NCI-H146 treated with DMSO at 0.1 percent for 48 hours (cell line): ENCODE results near the gene BMP7.

ENCODE experiments used
- DNase-seq: peaks from one replicate; lab custom pipeline; 2025; ENCODE audit not compliant: unreplicated experiment; lab: John Stamatoyannopoulos, UW

BMP7 gene

DNA sequence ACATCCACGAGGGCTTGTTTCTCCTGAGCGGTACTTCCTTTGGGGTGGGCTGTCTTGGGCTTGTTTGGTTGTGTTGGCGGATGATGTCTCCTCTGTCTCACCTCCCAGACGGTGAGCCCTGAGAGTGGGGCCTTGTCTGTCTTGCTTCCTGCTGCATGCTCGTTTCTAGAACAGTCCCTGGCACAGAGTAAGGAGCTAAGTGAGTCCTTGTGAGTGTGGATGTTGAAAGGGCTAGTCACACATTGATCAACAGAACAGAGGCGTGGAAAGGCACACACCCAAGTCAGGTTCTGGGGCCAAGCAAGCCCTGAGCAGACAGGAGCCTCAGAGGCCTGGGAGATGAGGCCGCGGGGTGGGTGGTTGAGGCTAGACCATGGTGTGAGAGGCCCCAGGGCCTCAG, 111.0 kb downstream of the BMP7 start:
- no peak for DNase-seq

GRCh38 chr20:57153238-57153905, 113.1 kb downstream of the BMP7 start:
- no peak for DNase-seq

- DNase-seq: no peak
These were observed 113.9 kb downstream of the BMP7 start for GRCh38 chr20:57152557-57152956.

DNA sequence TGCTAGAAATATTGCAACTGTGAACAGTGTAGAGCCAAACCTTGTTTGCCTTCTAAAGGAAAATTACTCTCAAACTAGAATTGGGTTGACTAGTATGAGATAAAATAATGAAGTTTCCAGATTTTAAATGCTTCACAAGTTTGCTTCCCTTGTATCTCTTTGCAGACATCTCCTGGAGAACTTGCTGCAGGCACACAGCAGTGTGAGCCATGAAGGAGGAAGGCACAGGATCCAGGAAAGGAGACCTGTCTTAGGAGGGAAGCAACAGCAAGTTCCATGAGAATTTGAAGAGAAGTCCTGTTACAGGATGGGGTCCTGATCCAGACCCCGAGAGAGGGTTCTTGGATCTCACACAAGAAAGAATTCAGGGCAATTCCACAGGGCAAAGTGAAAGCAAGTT, 115.9 kb downstream of the BMP7 start:
- DNase-seq: no peak

GRCh38 chr20:57148263-57148662, 118.2 kb downstream of the BMP7 start:
- no peak for DNase-seq

DNA sequence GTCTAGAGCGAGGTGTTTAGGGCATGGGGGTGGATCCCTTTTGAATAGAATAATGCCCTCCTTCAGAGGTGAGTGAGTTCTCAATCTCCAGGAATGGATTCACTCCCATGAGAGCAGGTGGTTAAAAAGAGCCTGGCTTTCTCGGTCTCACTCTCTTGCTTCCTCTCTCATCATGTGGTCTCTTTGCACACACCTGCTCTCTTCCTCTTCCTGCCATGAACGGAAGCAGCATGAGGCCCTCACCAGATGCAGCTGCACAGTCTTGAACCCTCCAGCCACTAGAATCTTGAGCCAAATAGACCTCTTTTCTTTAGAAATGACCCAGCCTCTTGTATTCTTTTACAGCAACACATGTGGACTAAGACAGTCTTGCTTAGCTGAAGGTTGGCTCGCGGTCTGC, 119.3 kb downstream of the BMP7 start:
- DNase-seq: no peak

DNA sequence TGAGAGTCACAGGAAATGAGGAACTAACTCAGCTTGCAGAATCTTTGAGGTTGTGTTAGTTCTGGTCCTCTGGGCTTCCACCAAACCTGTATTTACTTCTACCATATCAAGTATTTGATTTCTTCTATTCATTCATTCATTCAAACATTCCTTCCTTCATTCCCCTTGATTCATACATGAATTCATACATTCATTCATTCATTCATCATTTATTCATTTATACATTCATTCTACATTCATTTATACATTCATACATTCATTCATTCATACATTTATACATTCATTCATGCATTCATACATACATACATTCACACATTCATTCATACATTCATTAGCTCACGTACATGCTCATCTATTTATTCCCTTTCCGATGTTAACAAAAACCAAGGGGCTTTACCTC, 120.3 kb downstream of the BMP7 start:
- no peak for DNase-seq

- DNase-seq: no peak
These were observed 121.3 kb downstream of the BMP7 start for GRCh38 chr20:57145089-57145631.

GRCh38 chr20:57143173-57143572, 123.3 kb downstream of the BMP7 start:
- no peak for DNase-seq

GRCh38 chr20:57142667-57143066, 123.8 kb downstream of the BMP7 start:
- DNase-seq: no peak

GRCh38 chr20:57141492-57141891, 124.9 kb downstream of the BMP7 start:
- no peak for DNase-seq

GRCh38 chr20:57140416-57140965, 126.0 kb downstream of the BMP7 start:
- no peak for DNase-seq

GRCh38 chr20:57139342-57140093, 126.9 kb downstream of the BMP7 start:
- no peak for DNase-seq

GRCh38 chr20:57138198-57138995, 128.0 kb downstream of the BMP7 start:
- no peak for DNase-seq

DNA sequence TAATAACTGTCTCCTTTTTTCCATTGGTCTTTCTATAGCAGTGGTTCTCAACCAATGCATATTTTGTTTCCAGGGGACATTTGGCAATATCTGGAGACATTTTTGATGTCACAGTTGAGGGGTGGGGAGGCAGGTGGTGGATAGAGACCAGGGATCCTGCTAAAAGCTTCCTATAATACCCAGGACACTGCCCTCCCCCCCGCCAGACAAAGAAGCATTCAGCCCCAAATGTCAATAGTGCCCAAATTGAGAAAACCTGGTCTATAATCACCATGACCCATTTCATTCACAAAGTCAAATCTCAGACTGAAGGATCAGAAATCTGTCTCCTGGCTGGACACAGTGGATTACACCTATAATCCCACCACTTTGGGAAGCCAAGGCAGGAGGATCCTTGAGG, 128.8 kb downstream of the BMP7 start:
- DNase-seq: no peak

- no peak for DNase-seq
These were observed 129.7 kb downstream of the BMP7 start for GRCh38 chr20:57136734-57137133.

DNA sequence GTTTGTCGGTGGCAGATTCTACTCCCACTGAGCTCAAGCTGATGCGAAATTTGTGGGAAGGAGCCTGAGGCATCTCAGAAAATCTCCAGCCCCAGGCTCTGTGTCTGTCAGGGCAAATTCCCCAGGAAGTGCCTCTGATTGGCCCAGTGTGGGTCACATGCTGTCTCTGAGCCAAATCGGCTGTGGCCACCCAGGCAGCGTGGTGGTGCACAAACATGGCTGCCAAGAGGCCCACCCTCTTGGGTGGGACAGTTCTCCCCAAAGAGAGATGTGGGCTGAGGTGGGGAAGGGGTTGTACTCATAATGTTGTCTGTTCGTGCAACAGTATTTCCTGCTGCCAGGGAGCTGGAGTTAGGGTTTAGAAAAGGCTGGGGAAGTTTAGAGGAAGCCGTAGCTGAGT, 130.6 kb downstream of the BMP7 start:
- no peak for DNase-seq

DNA sequence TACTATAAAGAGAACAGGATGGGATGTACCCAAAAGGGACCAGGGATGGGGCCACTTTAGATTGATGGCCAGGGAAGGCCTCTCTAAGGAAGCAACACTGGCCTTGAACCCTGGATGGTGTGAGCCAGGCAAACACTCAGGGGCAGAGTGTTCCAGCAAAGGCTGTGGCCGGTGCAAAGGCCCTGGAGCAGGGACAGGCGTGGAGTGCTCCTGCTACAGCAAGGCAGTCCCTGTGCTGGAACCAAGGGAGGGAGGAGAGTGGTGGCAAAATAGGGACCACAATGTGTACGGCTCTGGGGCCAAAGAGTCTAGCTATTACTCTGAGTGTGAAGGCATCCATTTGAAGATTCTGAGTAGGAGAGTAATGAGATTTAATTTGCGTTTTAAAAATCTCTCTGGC, 131.6 kb downstream of the BMP7 start:
- DNase-seq: no peak

GRCh38 chr20:57133926-57134650, 132.4 kb downstream of the BMP7 start:
- DNase-seq: no peak

- DNase-seq: no peak
These were observed 134.6 kb downstream of the BMP7 start for GRCh38 chr20:57131601-57132391.
